ENCODE results near the gene FST.

DNA sequence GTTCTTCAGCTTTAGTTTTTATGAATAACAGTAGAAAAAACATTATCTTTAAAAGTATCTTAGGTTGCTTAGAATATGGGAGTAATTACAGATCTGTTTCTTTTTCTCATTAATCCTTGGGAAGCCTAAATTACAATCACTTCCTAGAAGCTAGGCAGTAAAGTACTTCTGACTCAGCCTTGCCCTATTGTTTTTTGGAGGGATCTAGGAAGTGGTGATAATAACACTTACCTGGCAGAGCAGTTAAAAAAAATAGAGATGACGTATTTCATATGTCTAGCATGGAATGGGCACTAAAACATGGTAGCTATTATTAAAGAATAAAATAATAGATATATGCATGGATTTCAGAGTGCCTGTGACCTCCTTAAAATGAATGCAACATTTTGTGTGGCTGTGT lies 8.2 kb upstream of the FST start:
- TF ChIP-seq, protein P1, sequence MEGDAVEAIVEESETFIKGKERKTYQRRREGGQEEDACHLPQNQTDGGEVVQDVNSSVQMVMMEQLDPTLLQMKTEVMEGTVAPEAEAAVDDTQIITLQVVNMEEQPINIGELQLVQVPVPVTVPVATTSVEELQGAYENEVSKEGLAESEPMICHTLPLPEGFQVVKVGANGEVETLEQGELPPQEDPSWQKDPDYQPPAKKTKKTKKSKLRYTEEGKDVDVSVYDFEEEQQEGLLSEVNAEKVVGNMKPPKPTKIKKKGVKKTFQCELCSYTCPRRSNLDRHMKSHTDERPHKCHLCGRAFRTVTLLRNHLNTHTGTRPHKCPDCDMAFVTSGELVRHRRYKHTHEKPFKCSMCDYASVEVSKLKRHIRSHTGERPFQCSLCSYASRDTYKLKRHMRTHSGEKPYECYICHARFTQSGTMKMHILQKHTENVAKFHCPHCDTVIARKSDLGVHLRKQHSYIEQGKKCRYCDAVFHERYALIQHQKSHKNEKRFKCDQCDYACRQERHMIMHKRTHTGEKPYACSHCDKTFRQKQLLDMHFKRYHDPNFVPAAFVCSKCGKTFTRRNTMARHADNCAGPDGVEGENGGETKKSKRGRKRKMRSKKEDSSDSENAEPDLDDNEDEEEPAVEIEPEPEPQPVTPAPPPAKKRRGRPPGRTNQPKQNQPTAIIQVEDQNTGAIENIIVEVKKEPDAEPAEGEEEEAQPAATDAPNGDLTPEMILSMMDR (IDR thresholded peaks at IDR 0.05): no peak
- no peak for TF ChIP-seq ZFX (IDR thresholded peaks at IDR 0.05; ENCODE audit: borderline replicate concordance)

All from 22Rv1 (cell line).